GM23248 (cell line): ENCODE results near the gene PDE8A.

Experiments
- EZH2 ChIP-seq: fragments of 200-600 bp; sonication (generic); IDR thresholded peaks from 2 replicates; pipeline ENCODE4 v1.6.1; 2018; ENCODE audit warnings: antibody characterized with exemption, mild to moderate bottlenecking; ENCODE audit not compliant: insufficient read depth, poor library complexity, severe bottlenecking
- EZH2phosphoT487 ChIP-seq: fragments of 200-600 bp; sonication (generic); IDR thresholded peaks from 2 replicates; pipeline ENCODE4 v1.6.1; 2018; ENCODE audit warnings: antibody characterized with exemption, moderate library complexity, mild to moderate bottlenecking, low read depth; ENCODE audit not compliant: insufficient read depth

DNA sequence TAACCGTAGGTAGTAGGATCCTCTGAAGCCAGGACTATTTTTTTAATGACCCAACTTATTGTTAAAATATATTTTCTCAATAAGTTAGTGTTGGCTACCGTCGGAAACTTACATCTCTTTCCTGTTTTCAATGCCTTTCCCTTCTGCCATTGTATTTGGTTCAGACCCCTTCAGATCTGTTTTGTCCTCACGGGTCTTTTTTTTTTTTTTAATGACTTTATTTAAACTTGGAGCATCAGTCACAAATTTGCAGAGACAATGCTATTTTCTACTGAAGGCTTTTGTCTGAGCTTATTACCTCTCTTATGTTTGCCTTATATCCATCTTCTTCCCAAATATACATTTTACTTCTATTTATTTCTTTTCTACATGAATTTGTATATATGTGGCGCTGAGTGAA, 47.6 kb downstream of the PDE8A start:
- TF ChIP-seq EZH2, result no peak
- no peak for TF ChIP-seq EZH2phosphoT487
